Neural cell (in vitro differentiated cells): ENCODE measurements around the gene UGGT2. TPM values are rescaled to one million over a fixed set of nuclear protein-coding genes. Genes with fewer than 3 reads are reported as not detected.

Experiments used
- H2AFZ ChIP-seq: fragments of 200-600, 300-800 bp; sonication (generic), shearing (Covaris generic); 2 replicates; pipeline ENCODE4 v1.6.0; 2014; ENCODE audit warnings: low read depth, mild to moderate bottlenecking, antibody characterized with exemption, low read length, moderate library complexity
- H3F3A ChIP-seq: fragments of 200-600 bp; shearing (Covaris generic); 2 replicates; pipeline ENCODE4 v1.6.1; 2016; ENCODE audit warnings: mild to moderate bottlenecking, moderate library complexity, mixed read lengths, antibody characterized with exemption, low read length; ENCODE audit not compliant: insufficient read depth, poor library complexity, severe bottlenecking
- H3K27ac ChIP-seq: fragments of 200-600, 300-800 bp; sonication (generic), shearing (Covaris generic); 2 replicates; pipeline ENCODE4 v1.5.1; 2014; ENCODE audit warnings: mild to moderate bottlenecking, low read length, moderate library complexity
- H3K27me3 ChIP-seq: fragments of 300-800, 200-600 bp; sonication (generic), shearing (Covaris generic); 2 replicates; pipeline ENCODE4 v1.6.0; 2014; ENCODE audit warnings: mild to moderate bottlenecking, low read depth, low read length, moderate library complexity; ENCODE audit not compliant: insufficient read depth
- H3K36me3 ChIP-seq: fragments of 300-800, 200-600 bp; sonication (generic), shearing (Covaris generic); 2 replicates; pipeline ENCODE4 v1.5.1; 2014; ENCODE audit warnings: mild to moderate bottlenecking, antibody characterized with exemption, low read length, moderate library complexity; ENCODE audit not compliant: insufficient read depth
- H3K4me2 ChIP-seq: fragments of 300-800, 200-600 bp; sonication (generic), shearing (Covaris generic); 2 replicates; pipeline ENCODE4 v1.6.0; 2014; ENCODE audit warnings: mild to moderate bottlenecking, low read length
- H3K4me3 ChIP-seq: fragments of 300-800, 200-600 bp; sonication (generic), shearing (Covaris generic); 2 replicates; pipeline ENCODE4 v1.5.1; 2014; ENCODE audit warnings: mild to moderate bottlenecking, low read length, moderate library complexity
- H3K79me2 ChIP-seq: fragments of 200-600 bp; shearing (Covaris generic); replicated peaks from 2 replicates; pipeline ENCODE4 v1.6.0; 2014; ENCODE audit warnings: mild to moderate bottlenecking, low read length, moderate library complexity; ENCODE audit not compliant: insufficient read depth
- H3K9ac ChIP-seq: fragments of 300-800, 200-600 bp; sonication (generic), shearing (Covaris generic); 2 replicates; pipeline ENCODE4 v1.6.1; 2016; ENCODE audit warnings: mild to moderate bottlenecking, low read length, mixed read lengths
- H3K9me2 ChIP-seq: fragments of 200-600 bp; shearing (Covaris generic); 2 replicates; pipeline ENCODE4 v1.6.1; 2016; ENCODE audit warnings: mild to moderate bottlenecking, low read length, mixed read lengths; ENCODE audit not compliant: insufficient read depth
- H3K9me3 ChIP-seq: fragments of 200-600, 300-800 bp; sonication (generic), shearing (Covaris generic); 2 replicates; pipeline ENCODE4 v1.6.1; 2016; ENCODE audit warnings: mild to moderate bottlenecking, mixed run types, low read length, moderate library complexity, mixed read lengths
- H4K20me1 ChIP-seq: fragments of 200-600 bp; shearing (Covaris generic); 2 replicates; pipeline ENCODE4 v1.6.1; 2016; ENCODE audit warnings: mild to moderate bottlenecking, mixed run types; ENCODE audit not compliant: insufficient read depth
- CTCF ChIP-seq: fragments of 450-650 bp; IDR thresholded peaks from 2 replicates; pipeline ENCODE4 v1.5.1; 2014; ENCODE audit warnings: antibody characterized with exemption, mild to moderate bottlenecking, moderate library complexity; ENCODE audit not compliant: poor library complexity, severe bottlenecking
- EP300 ChIP-seq: fragments of 450-650 bp; conservative IDR thresholded peaks from 2 replicates; pipeline ENCODE4 v1.6.1; 2014; ENCODE audit warnings: antibody characterized with exemption, mild to moderate bottlenecking, moderate library complexity; ENCODE audit not compliant: poor library complexity, severe bottlenecking
- EZH2 ChIP-seq: fragments of 200-600, 300-800 bp; shearing (Covaris generic), sonication (generic); IDR thresholded peaks from 2 replicates; pipeline ENCODE4 v1.6.1; 2014; ENCODE audit warnings: antibody characterized with exemption, low read length, borderline replicate concordance, mild to moderate bottlenecking; ENCODE audit not compliant: insufficient read depth, poor library complexity, severe bottlenecking
- MXI1 ChIP-seq: fragments of 450-650 bp; conservative IDR thresholded peaks from 2 replicates; pipeline ENCODE4 v1.6.1; 2014; ENCODE audit warnings: antibody characterized with exemption, mild to moderate bottlenecking; ENCODE audit not compliant: poor library complexity, severe bottlenecking
- POLR2AphosphoS5 ChIP-seq: IDR thresholded peaks from 2 replicates; pipeline ENCODE4 v1.6.1; 2012
- RAD21 ChIP-seq: fragments of 450-650 bp; conservative IDR thresholded peaks from 2 replicates; pipeline ENCODE4 v1.6.1; 2014; ENCODE audit warnings: antibody characterized with exemption, mild to moderate bottlenecking, moderate library complexity
- REST ChIP-seq: IDR thresholded peaks from 2 replicates; pipeline ENCODE4 v1.6.1; 2012; ENCODE audit warnings: borderline replicate concordance
- SMC3 ChIP-seq: fragments of 450-650 bp; conservative IDR thresholded peaks from 2 replicates; pipeline ENCODE4 v1.6.1; 2014; ENCODE audit warnings: antibody characterized with exemption, mild to moderate bottlenecking, moderate library complexity; ENCODE audit not compliant: poor library complexity
- TAF1 ChIP-seq: IDR thresholded peaks from 2 replicates; pipeline ENCODE4 v1.6.1; 2012; ENCODE audit warnings: low read depth
- polyA plus RNA-seq: library from polyadenylated mRNA; depleted of rRNA; stranded (reverse); fragments of >200 nt; gene quantifications from 2 replicates; pipeline ENCODE4 v1.2.3, GENCODE V29; 2014

Gene UGGT2
- polyA plus RNA-seq, 1 donor from 2014 or later = 35.3 TPM

- H3F3A ChIP-seq = no peaks in the 10 kb centered on the region
- TF ChIP-seq MXI1 (no peak), EZH2 (no peak), POLR2AphosphoS5 (no peak), CTCF (no peak), SMC3 (no peak), EP300 (no peak), REST (no peak), TAF1 (no peak), RAD21 (no peak)
- H3K9ac ChIP-seq = no peak overlapping the region
- no peaks in the 10 kb centered on the region for H3K36me3 ChIP-seq
- no peaks in the 10 kb centered on the region for H3K9me3 ChIP-seq
- no peak overlapping the region for H3K4me2 ChIP-seq
- no peaks in the 10 kb centered on the region for H3K79me2 ChIP-seq
- no peak overlapping the region for H3K27ac ChIP-seq
- H4K20me1 ChIP-seq = no peaks in the 10 kb centered on the region
- no peaks in the 10 kb centered on the region for H3K9me2 ChIP-seq
- peaks cover 33% of the 10 kb centered on the region for H3K27me3 ChIP-seq
- no peak overlapping the region for H3K4me3 ChIP-seq
- H2AFZ ChIP-seq = no peak overlapping the region
Measured at GRCh38 chr13:96086736-96087135, 33.5 kb upstream of the UGGT2 start.

GRCh38 chr13:96082640-96083039 is 29.4 kb upstream of the UGGT2 start:
- Histone ChIP-seq H3K27me3 (no peaks in the 10 kb centered on the region), H3K36me3 (no peaks in the 10 kb centered on the region), H3K4me3 (no peak overlapping the region), H3F3A (no peaks in the 10 kb centered on the region), H3K9me3 (no peaks in the 10 kb centered on the region), H2AFZ (no peak overlapping the region), H3K9me2 (no peaks in the 10 kb centered on the region), H4K20me1 (no peaks in the 10 kb centered on the region), H3K27ac (no peak overlapping the region), H3K4me2 (no peak overlapping the region), H3K9ac (no peak overlapping the region), H3K79me2 (no peaks in the 10 kb centered on the region)
- TF ChIP-seq RAD21 = no peak
- no peak for TF ChIP-seq MXI1
- TF ChIP-seq EP300 = no peak
- no peak for TF ChIP-seq EZH2
- no peak for TF ChIP-seq SMC3
- TF ChIP-seq CTCF = no peak
- no peak for TF ChIP-seq POLR2AphosphoS5
- TF ChIP-seq REST = no peak
- no peak for TF ChIP-seq TAF1
